WI38 (cell line): Measurements from ENCODE around the gene PRTN3.

ENCODE experiments used
- H3K4me3 ChIP-seq: 2 replicates; pipeline ENCODE4 v1.5.1; 2011; ENCODE audit warnings: low read depth, mild to moderate bottlenecking, control low read depth, low read length
- TF ChIP-seq, protein P1 (sequence below): IDR thresholded peaks from 2 replicates; pipeline ENCODE4 v1.5.1; 2012; ENCODE audit warnings: low read depth, mild to moderate bottlenecking, control low read depth, low read length

PRTN3 gene

DNA sequence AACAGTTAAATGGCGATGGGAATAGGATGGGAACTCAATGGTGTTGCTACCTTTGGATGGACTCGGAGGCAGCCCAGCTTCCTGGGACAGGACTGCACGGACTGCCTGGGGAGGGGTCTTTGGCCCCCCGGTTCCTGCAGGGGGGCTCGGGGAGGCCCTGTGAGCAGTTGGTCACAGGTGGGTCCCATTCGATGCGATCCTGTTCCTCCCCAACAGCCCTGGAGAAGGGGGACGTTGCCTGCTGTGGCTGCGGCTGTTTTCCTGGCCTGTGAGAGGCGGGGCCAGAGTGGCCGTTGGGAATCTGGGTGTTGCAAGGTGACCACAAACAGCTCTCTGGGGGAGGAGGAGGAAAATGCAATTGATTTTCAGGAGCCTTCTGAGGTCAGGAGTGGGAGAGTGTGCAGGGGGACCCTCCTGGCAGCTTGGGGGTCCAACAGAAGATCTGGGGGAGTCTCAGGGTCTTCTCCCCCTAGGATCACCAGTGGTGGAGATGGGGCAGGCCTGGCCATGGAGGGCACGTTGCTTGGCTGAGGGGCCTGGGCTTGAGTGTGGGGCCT lies 17.2 kb upstream of the PRTN3 start:
- H3K4me3 ChIP-seq: no peak overlapping the region
- TF ChIP-seq, protein P1, sequence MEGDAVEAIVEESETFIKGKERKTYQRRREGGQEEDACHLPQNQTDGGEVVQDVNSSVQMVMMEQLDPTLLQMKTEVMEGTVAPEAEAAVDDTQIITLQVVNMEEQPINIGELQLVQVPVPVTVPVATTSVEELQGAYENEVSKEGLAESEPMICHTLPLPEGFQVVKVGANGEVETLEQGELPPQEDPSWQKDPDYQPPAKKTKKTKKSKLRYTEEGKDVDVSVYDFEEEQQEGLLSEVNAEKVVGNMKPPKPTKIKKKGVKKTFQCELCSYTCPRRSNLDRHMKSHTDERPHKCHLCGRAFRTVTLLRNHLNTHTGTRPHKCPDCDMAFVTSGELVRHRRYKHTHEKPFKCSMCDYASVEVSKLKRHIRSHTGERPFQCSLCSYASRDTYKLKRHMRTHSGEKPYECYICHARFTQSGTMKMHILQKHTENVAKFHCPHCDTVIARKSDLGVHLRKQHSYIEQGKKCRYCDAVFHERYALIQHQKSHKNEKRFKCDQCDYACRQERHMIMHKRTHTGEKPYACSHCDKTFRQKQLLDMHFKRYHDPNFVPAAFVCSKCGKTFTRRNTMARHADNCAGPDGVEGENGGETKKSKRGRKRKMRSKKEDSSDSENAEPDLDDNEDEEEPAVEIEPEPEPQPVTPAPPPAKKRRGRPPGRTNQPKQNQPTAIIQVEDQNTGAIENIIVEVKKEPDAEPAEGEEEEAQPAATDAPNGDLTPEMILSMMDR: no peak

DNA sequence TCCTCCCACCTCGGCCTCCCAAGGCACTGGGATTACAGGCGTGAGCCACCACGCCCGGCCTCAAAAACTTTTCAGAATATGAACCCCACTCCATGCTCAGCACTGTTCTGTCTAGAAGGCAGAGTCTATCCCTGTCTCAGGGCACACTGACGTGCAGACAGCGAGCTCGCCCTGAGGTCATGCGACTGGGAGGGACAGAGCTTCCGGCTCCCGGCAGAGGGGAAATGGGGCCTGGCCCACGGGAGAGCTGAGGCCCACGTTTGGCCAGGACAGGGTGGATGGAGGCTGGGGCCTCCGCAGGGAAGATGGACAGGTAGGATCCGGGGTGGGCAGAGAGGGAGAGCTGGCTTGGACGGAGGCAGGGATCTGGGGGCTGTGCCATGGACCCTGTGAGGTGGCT lies 15.9 kb upstream of the PRTN3 start:
- TF ChIP-seq, protein P1: no peak
- no peak overlapping the region for H3K4me3 ChIP-seq

DNA sequence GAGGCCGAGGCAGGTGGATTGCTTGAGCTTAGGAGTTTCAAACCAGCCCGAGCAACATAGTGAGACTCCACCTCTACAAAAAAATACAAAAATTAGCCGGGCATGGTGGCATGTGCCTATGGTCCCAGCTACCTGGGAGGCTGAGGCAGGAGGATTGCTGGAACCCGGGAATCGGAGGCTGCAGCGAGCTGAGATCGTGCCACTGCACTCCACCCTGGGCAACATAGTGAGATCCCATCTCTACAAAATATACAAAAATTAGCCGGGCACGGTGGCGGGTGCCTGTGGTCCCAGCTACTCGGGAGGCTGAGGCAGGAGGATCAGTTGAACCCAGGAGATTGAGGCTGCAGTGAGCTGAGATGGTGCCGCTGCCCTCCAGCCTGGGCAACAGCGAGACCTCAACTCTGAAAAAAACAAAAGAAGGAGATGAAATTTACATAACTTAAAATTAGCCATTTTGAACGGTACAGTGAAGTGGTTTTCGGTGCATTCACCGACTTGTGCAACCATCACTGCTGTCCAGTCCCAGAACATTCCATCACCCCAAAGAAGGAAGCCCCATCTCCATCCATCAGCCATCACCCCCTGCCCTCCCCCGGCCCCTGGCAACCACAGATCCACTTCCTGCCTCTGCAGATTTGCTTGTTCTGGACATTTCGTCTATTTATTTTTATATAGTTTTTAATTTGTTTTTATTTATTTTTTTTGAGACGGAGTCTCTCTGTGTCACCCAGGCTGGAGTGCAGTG lies 14.7 kb upstream of the PRTN3 start:
- H3K4me3 ChIP-seq: no peak overlapping the region
- TF ChIP-seq, protein P1: no peak

DNA sequence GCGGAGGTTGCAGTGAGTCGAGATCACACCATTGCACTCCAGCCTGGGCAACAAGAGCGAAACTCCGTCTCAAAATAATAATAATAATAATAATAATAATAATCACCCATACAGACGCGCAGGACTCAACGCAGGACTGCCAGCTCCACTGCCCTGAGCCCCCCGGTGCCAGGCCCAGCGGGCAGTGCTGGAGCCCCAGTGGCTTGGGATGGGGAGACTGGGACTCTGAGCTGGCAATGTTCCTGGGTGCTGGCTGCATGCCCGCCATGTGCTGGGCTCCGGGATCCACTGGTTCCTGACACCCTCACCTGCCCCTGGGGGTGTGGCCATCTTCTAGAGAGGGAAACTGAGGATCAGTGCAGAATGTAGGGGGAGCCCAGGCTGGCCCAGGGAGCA lies 13.5 kb upstream of the PRTN3 start:
- H3K4me3 ChIP-seq: no peak overlapping the region
- TF ChIP-seq, protein P1: no peak

DNA sequence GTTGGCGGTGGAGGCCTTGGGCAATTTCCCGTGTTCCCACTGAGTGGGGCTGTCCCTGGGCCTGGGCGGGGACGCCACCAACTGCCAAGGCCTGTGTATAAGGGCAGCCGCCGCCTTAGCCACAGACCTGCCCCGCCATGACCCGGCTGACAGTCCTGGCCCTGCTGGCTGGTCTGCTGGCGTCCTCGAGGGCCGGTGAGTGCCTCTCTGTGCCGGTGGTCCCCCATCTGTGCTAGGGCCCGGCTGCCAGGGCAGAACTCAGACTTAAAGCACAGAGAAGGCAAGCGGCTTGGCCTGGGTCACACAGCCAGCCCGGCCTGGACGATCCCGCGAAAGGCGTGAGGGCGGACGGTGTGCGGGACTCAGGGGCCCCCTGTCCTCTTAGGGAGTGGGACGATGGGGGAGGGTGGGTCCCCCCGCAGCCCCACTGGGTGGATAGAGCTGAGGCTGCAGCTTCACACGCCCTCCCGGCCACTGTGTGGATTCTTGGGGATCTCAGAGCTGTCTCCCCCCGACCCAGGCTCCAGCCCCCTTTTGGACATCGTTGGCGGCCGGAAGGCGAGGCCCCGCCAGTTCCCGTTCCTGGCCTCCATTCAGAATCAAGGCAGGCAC lies 13.0 kb upstream of the PRTN3 start, which contains the start of gene AZU1:
AZU1 (plus strand) TSS at position 128 of the 612 bp plus-strand sequence; CDS start at position 138, 10 bp downstream.
- no peak within 1 kb of the TSS for H3K4me3 ChIP-seq
- TF ChIP-seq, protein P1: no peak

DNA sequence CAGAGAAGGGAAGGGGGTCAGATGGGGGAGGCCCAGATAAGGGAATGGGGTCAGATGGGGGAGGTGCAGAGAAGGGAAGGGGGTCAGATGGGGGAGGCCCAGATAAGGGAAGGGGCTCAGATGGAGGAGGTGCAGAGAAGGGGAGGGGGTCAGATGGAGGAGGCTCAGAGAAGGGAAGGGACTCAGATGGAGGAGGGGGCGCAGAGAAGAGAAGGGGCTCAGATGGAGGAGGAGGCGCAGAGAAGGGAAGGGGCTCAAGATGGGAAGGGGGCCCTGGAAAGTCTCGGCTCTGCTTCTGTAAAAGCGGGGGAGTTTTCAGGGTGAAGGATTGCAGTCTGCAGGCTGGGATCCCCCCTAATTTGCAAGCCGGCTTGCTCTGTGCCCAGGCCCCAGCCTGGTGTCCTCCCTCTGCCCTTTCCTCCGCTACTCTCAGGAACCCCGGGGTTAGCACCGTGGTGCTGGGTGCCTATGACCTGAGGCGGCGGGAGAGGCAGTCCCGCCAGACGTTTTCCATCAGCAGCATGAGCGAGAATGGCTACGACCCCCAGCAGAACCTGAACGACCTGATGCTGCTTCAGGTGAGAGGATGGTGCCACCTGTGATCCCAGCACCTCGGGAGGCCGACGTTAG lies 11.6 kb upstream of the PRTN3 start:
- TF ChIP-seq, protein P1: no peak
- no peak overlapping the region for H3K4me3 ChIP-seq
